ENCODE data around the gene CDK6.

DNA sequence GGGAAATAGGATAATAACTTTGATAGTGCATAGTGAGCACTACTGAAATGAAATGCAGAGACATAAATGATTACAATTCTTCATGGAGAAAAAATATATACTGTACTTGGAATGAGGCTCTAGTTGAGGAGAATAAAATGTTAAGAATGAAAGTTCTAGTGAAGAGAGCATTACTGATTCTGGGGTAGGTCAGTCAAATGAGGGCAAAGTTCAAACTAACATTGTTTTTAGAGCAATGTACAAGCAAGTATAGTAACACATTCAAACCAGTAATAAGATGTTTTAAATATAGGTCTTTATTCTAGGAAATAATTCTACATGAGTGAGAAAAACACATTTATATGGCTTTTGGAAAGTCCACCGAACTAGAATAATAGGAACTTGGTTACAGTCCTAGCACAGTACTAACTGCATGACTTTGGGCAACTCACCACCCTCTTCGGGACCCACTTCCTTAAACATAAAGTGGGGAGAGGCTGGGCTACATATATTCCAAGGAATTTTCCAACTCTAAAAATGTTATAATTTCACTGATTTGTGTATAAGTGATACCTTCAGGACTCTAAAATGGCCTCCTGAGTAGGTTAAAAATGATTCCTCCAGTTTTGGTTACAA is 86.4 kb downstream of the CDK6 start:
- TF ChIP-seq CTCF (IDR thresholded peaks at IDR 0.05) (no peak), POLR2AphosphoS5 (IDR thresholded peaks at IDR 0.05) (no peak), POLR2A (IDR thresholded peaks at IDR 0.05) (no peak)

Data from gastroesophageal sphincter (tissue), 3 donors.